PC-3 (cell line): Measurements from ENCODE around the gene E2F7. TPM values are rescaled to one million over a fixed set of nuclear protein-coding genes. Genes with fewer than 3 reads are reported as not detected.
A peak's percentile ranks its signal among the peaks of the same experiment; 100 is the strongest.

Experiments
- ATAC-seq: fragments of 200-7000 bp; cut with Tn5 transposase; 2 replicates; pipeline ENCODE4 v1.9.1; 2020; ENCODE audit warnings: mild to moderate bottlenecking, moderate library complexity
- BruUV-seq: library from RNA; stranded (reverse); fragments of 400-500 nt; replicated peaks from 2 replicates; lab custom pipeline; 2021; lab: Mats Ljungman, UMichigan
- CTCF ChIA-PET: fragments of 300-600 bp; sonication (Branson Sonifier 250); formaldehyde crosslinking; loops from one replicate; lab custom pipeline; 2022; ENCODE audit warnings: antibody characterized with exemption; lab: Charles Lee
- POLR2A ChIA-PET: fragments of 300-600 bp; sonication (Branson Sonifier 250); formaldehyde crosslinking; loops from one replicate; lab custom pipeline; 2022; ENCODE audit warnings: antibody characterized with exemption; ENCODE audit not compliant: unreplicated experiment; lab: Charles Lee
- DNase-seq: peaks from one replicate; pipeline ENCODE4 v3.0.0-alpha.2; 2015
- H2AFZ ChIP-seq: fragments of 300-600 bp; sonication (generic); 2 replicates; pipeline ENCODE4 v1.6.0; 2016; ENCODE audit warnings: antibody characterized with exemption, low read length
- H3F3A ChIP-seq: fragments of 300-600 bp; sonication (generic); one replicate; pipeline ENCODE4 v1.6.0; 2017; ENCODE audit warnings: antibody characterized with exemption, low read length, control low read depth, mild to moderate bottlenecking; ENCODE audit not compliant: unreplicated experiment
- H3K27ac ChIP-seq: fragments of 300-600 bp; sonication (generic); 2 replicates; pipeline ENCODE4 v1.5.1; 2016; ENCODE audit warnings: mild to moderate bottlenecking, low read length
- H3K27me3 ChIP-seq: fragments of 300-600 bp; sonication (generic); 2 replicates; pipeline ENCODE4 v1.6.1; 2016; ENCODE audit warnings: low read length, mixed read lengths
- H3K36me3 ChIP-seq: fragments of 300-600 bp; sonication (generic); 2 replicates; pipeline ENCODE4 v1.6.1; 2016; ENCODE audit warnings: low read depth, mixed run types, low read length, mixed read lengths
- H3K4me1 ChIP-seq: fragments of 300-600 bp; sonication (generic); 2 replicates; pipeline ENCODE4 v1.5.1; 2016; ENCODE audit warnings: low read length; ENCODE audit not compliant: insufficient read depth
- H3K4me2 ChIP-seq: fragments of 300-600 bp; sonication (generic); 2 replicates; pipeline ENCODE4 v1.6.0; 2016; ENCODE audit warnings: low read length
- H3K4me3 ChIP-seq: fragments of 300-600 bp; sonication (generic); 2 replicates; pipeline ENCODE4 v1.5.1; 2016; ENCODE audit warnings: mild to moderate bottlenecking, low read length, mixed read lengths
- H3K79me2 ChIP-seq: fragments of 300-600 bp; sonication (generic); 2 replicates; pipeline ENCODE4 v1.6.1; 2017; ENCODE audit warnings: low read length, mixed read lengths
- H3K9ac ChIP-seq: fragments of 300-600 bp; sonication (generic); 2 replicates; pipeline ENCODE4 v1.6.0; 2016; ENCODE audit warnings: mild to moderate bottlenecking, low read length
- H3K9me2 ChIP-seq: fragments of 300-600 bp; sonication (generic); replicated peaks from 2 replicates; pipeline ENCODE4 v1.6.1; 2016; ENCODE audit warnings: mixed run types, low read length, mixed read lengths
- H3K9me3 ChIP-seq: fragments of 300-600 bp; sonication (generic); 2 replicates; pipeline ENCODE4 v1.6.1; 2016; ENCODE audit warnings: low read length, mixed read lengths
- H4K20me1 ChIP-seq: fragments of 300-600 bp; sonication (generic); 2 replicates; pipeline ENCODE4 v1.6.1; 2016; ENCODE audit warnings: low read length, mixed read lengths
- EZH2 ChIP-seq: fragments of 300-600 bp; sonication (generic); IDR thresholded peaks from one replicate; pipeline ENCODE4 v1.6.1; 2017; ENCODE audit warnings: antibody characterized with exemption, mild to moderate bottlenecking, low read length; ENCODE audit not compliant: unreplicated experiment
- EZH2phosphoT487 ChIP-seq: fragments of 300-600 bp; sonication (generic); IDR thresholded peaks from 2 replicates; pipeline ENCODE4 v1.6.1; 2018; ENCODE audit warnings: mild to moderate bottlenecking, antibody characterized with exemption, low read length, borderline replicate concordance
- intact Hi-C: fragments of 100-400 bp; cut with micrococcal nuclease; formaldehyde crosslinking; loops from 2 replicates; pipeline ENCODE4 v1.9.0; 2023
- total RNA-seq: library from RNA; depleted of rRNA; stranded (reverse); fragments of >200 nt; gene quantifications from 2 replicates; pipeline ENCODE4 v1.2.3, GENCODE V29; 2014
- TF ChIP-seq, protein P1 (sequence below): fragments of 300-600 bp; sonication (generic); conservative IDR thresholded peaks from 2 replicates; pipeline ENCODE4 v1.5.1; 2017; ENCODE audit warnings: antibody characterized with exemption, low read depth, mild to moderate bottlenecking, low read length

Gene E2F7
- total RNA-seq, 1 experiment from 2014 or later: 19.0 TPM

DNA sequence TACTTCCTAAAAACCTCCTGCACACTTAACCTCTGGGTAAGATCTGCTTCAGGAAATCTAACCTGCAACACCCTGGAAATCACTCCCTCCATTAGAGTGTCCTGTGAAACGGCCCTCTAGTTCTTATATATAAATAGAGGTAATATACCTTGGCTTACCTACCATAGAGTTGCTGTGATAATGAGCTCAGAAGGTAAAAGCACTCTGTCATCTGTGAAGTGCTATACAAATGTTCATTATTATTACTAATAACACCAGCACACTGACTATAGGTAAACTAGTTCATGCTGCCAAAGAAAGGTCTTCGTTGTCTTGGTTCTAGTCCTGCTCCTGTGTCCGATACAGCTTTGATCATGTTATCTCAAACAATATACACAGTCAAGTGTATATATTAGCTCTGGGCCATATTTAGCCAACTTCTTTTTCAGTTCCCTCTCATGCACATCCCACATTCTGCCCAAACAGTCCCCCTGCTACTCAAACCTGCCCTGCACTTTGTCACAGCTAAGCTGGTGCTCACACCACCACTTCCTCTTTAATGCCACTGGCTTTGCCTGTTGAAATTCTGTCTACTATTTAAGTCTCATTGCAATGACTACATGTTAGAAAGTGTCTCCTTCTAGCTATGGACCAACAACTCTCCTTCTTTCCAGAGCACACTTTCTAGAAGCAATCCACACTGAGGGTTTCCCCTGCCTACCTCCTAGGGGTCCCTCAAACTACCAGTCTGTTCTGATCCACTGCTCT lies 5.1 kb downstream of the E2F7 start:
- no peak overlapping the region for H3K4me2 ChIP-seq
- no peaks in the 10 kb centered on the region for H3F3A ChIP-seq
- no TSS peak for BruUV-seq
- intact Hi-C loops: loop anchor here (5.0 to 10.0 kb wide), 2 partner anchors 264 to 787 kb away; no protein-coding TSS in a partner anchor
- no peak for TF ChIP-seq EZH2
- TF ChIP-seq EZH2phosphoT487: no peak
- TF ChIP-seq, protein P1, sequence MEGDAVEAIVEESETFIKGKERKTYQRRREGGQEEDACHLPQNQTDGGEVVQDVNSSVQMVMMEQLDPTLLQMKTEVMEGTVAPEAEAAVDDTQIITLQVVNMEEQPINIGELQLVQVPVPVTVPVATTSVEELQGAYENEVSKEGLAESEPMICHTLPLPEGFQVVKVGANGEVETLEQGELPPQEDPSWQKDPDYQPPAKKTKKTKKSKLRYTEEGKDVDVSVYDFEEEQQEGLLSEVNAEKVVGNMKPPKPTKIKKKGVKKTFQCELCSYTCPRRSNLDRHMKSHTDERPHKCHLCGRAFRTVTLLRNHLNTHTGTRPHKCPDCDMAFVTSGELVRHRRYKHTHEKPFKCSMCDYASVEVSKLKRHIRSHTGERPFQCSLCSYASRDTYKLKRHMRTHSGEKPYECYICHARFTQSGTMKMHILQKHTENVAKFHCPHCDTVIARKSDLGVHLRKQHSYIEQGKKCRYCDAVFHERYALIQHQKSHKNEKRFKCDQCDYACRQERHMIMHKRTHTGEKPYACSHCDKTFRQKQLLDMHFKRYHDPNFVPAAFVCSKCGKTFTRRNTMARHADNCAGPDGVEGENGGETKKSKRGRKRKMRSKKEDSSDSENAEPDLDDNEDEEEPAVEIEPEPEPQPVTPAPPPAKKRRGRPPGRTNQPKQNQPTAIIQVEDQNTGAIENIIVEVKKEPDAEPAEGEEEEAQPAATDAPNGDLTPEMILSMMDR: no peak
- peaks cover 55% of the 10 kb centered on the region for H3K79me2 ChIP-seq
- ATAC-seq: no peak
- DNase-seq: no peak
- H2AFZ ChIP-seq: no peak overlapping the region
- peaks cover 34% of the 10 kb centered on the region for H3K4me1 ChIP-seq
- H3K9me3 ChIP-seq: no peaks in the 10 kb centered on the region
- H4K20me1 ChIP-seq: 0 out of 2 replicates have a peak, but pooled peaks cover 6% of the 10 kb centered on the region
- POLR2A ChIA-PET: interaction anchor here (1.2 kb wide), 1 partner anchor 10 kb away, joined by 4 read pairs; no protein-coding TSS in a partner anchor
- CTCF ChIA-PET: no interaction called here
- H3K4me3 ChIP-seq: no peak overlapping the region
- H3K27me3 ChIP-seq: no peaks in the 10 kb centered on the region
- no peak overlapping the region for H3K9ac ChIP-seq
- no peaks in the 10 kb centered on the region for H3K9me2 ChIP-seq
- no peak overlapping the region for H3K27ac ChIP-seq
- H3K36me3 ChIP-seq: peaks cover 54% of the 10 kb centered on the region

DNA sequence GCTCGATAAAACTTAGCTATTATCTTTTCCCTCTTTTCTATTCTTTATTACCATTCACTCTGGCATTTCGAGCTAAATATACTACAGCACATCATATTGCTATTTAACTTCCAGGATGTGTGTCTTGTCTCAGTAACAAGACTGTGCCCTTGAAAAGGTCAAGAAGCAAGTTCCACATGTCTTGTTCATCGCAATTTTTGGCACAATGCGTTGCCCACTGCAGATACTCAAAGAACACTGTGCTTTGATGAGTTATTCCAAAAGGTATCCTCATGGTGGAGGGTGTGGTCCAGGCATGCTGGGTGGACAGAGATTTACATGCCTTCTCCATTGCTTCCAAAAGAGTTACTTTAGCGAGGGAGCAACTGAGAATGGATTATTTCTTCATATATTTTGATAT lies 6.6 kb downstream of the E2F7 start:
- TF ChIP-seq EZH2 (no peak), EZH2phosphoT487 (no peak)
- TF ChIP-seq, protein P1: no peak
- Histone ChIP-seq H3K9me3 (no peaks in the 10 kb centered on the region), H3K27ac (no peak overlapping the region), H3K36me3 (peaks cover 67% of the 10 kb centered on the region), H3K4me3 (no peak overlapping the region), H3K4me1 (peaks cover 30% of the 10 kb centered on the region), H3K9me2 (no peaks in the 10 kb centered on the region), H3K9ac (no peak overlapping the region), H3K79me2 (peaks cover 42% of the 10 kb centered on the region), H3F3A (no peaks in the 10 kb centered on the region), H3K27me3 (no peaks in the 10 kb centered on the region), H2AFZ (no peak overlapping the region), H4K20me1 (0 out of 2 replicates have a peak, but pooled peaks cover 4% of the 10 kb centered on the region), H3K4me2 (no peak overlapping the region)
- intact Hi-C loops: loop anchor here (10.0 kb wide), 1 partner anchor 886 kb away; no protein-coding TSS in a partner anchor
- POLR2A ChIA-PET: interaction anchor here (0.6 kb wide), 1 partner anchor 175 kb away, joined by 3 read pairs; no protein-coding TSS in a partner anchor
- BruUV-seq: no TSS peak
- CTCF ChIA-PET: no interaction called here
- DNase-seq (peak; percentile 25), ATAC-seq (no peak)

DNA sequence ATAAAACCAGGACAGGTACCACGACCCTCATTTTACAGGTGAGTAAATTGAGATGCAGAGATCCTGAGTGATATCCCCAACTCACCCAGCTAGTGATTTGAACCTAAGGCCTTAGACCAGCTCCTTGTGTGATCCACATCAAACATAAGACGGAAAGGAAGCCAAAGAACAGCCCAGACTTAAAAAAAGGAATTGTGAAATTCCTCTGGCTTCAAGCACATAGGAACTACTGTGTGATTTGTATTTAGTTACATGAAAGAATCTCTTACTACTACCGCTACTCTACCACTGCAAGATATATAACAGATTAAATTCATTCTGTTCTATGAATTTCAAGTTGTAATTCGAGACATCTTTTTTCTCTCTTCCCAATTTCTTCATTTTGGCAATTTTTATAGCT lies 10.5 kb downstream of the E2F7 start:
- Histone ChIP-seq H2AFZ (no peak overlapping the region), H3K4me1 (0 out of 2 replicates have a peak, but pooled peaks cover under 1% of the 10 kb centered on the region), H3F3A (no peaks in the 10 kb centered on the region), H3K4me2 (no peak overlapping the region), H3K4me3 (no peak overlapping the region), H3K79me2 (0 out of 2 replicates have a peak, but pooled peaks cover 12% of the 10 kb centered on the region), H3K36me3 (peaks cover 51% of the 10 kb centered on the region), H3K27ac (no peak overlapping the region), H3K27me3 (no peaks in the 10 kb centered on the region), H4K20me1 (no peaks in the 10 kb centered on the region), H3K9ac (no peak overlapping the region), H3K9me3 (no peaks in the 10 kb centered on the region), H3K9me2 (no peaks in the 10 kb centered on the region)
- POLR2A ChIA-PET: no interaction called here
- no TSS peak for BruUV-seq
- CTCF ChIA-PET: no interaction called here
- intact Hi-C loops: loop anchor here (10.0 kb wide), 1 partner anchor 890 kb away; no protein-coding TSS in a partner anchor
- TF ChIP-seq, protein P1: no peak
- TF ChIP-seq EZH2phosphoT487 (no peak), EZH2 (no peak)
- no peak for ATAC-seq
- no peak for DNase-seq
